Right atrium auricular region (tissue), 2 donors: ENCODE data around the gene SSC4D. TPM values are rescaled to one million over a fixed set of nuclear protein-coding genes. Genes with fewer than 3 reads are reported as not detected.
"Not testable (repeated sequence)": the region's sequence is repeated elsewhere in the genome, so short reads cannot be mapped to it uniquely, and the experiment has no call there.

ENCODE experiments used
- DNase-seq: peaks from one replicate; pipeline ENCODE4 v3.0.0-alpha.2; 2019; ENCODE audit warnings: low spot score
- H3K27ac ChIP-seq, 2 donors: fragments of 200-600 bp; sonication (generic); 1 replicate in 1 of 2; 2 replicates in 1 of 2; pipeline ENCODE4 v1.5.1; 2016 to 2019
- H3K27me3 ChIP-seq, 2 donors: fragments of 200-600 bp; sonication (generic); one replicate each; pipeline versions ENCODE4 v1.5.1 to v1.6.0; 2017 to 2019
- H3K36me3 ChIP-seq: fragments of 200-600 bp; sonication (generic); one replicate; pipeline ENCODE4 v1.5.1; 2016
- H3K4me1 ChIP-seq, 2 donors: fragments of 200-600 bp; sonication (generic); one replicate each; pipeline versions ENCODE4 v1.5.1 to v1.6.0; 2017 to 2019
- H3K4me3 ChIP-seq, 2 donors: fragments of 200-600 bp; sonication (generic); 1 replicate in 1 of 2; 2 replicates in 1 of 2; pipeline ENCODE4 v1.5.1; 2017 to 2019; ENCODE audit warnings: mild to moderate bottlenecking in 1 of 2, moderate library complexity in 1 of 2
- H3K9me3 ChIP-seq, 2 donors: fragments of 200-600 bp; sonication (generic); one replicate each; pipeline ENCODE4 v1.5.1; 2019
- CTCF ChIP-seq, 2 donors: fragments of 200-600 bp; sonication (generic); IDR thresholded peaks; one replicate each; pipeline ENCODE4 v1.5.1; 2019; ENCODE audit warnings: antibody characterized with exemption in 2 of 2
- total RNA-seq, 2 donors: library from RNA; depleted of rRNA; stranded (reverse); fragments of >200 nt; gene quantifications; one replicate each; pipeline ENCODE4 v1.1.0, GENCODE V29; 2016

The SSC4D gene
- total RNA-seq, 2 donors from 2014 or later = 0.35 to 0.37 TPM

DNA sequence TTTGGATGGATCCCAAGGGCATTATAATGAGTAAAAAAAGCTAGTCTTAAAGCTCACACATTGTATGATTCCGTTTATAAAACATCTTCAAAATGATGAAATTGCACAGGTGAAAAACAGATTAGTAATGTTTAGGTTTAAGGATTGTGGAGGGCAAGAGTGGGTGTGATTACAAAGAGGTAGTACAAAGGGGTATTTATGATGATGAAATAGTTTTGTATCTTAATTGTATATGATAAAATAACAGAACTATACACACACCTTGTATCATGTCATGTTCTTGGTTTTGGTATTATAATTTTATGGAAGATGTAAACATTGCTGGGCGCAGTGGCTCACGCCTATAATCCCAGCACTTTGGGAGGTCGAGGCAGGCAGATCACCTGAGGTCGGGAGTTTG lies 2.8 kb upstream of the SSC4D start:
- H3K36me3 ChIP-seq = no peaks in the 10 kb centered on the region
- no peak for DNase-seq
- H3K27me3 ChIP-seq = no peaks in the 10 kb centered on the region
- no peak overlapping the region for H3K27ac ChIP-seq
- H3K4me3 ChIP-seq = no peak overlapping the region
- no peak for TF ChIP-seq CTCF (IDR thresholded peaks at IDR 0.05)
- no peaks in the 10 kb centered on the region for H3K4me1 ChIP-seq
- H3K9me3 ChIP-seq = no peaks in the 10 kb centered on the region

DNA sequence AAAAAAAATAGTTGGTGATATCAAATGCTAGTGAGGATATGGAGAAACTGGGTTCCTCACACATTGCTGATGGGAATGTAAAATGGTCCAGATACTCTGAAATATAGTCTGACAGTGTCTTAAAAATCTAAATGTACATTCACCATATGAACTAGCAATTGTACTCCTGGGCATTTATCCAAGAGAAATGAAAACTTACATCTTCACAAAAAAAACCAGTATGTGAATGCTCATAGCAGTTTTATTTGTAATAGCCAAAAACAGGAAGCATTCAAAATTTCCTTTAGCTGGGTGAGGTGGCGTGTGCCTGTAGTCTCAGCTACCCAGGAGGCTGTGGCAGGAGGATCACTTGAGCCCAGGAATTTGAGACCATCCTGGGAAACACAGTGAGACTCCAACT lies 2.1 kb upstream of the SSC4D start:
- H3K27ac ChIP-seq = no peak overlapping the region
- H3K36me3 ChIP-seq = no peaks in the 10 kb centered on the region
- DNase-seq = no peak
- H3K4me1 ChIP-seq = no peaks in the 10 kb centered on the region
- H3K4me3 ChIP-seq = no peak overlapping the region
- no peaks in the 10 kb centered on the region for H3K9me3 ChIP-seq
- no peak for TF ChIP-seq CTCF (IDR thresholded peaks at IDR 0.05)
- no peaks in the 10 kb centered on the region for H3K27me3 ChIP-seq

DNA sequence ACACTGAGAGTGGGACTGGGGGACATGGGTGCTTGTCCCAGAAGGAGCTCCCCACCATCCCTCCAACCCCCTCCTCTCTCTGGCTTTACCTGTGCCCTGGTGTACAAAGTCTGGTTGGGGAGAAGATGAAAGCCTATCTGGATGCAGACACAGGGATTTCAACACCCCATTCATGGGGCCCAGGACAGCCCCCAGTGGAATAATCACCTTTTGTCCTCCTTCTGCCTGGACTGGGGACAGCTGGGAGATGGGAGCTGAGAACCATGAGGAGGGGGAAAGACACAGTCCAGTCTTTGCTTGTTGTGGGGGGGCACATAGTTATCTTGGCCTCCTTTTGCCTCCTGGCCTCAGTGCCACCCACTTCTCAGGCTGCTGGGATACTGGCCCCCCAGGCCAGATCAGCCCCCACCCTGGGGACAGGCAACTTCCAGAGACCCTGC lies 1.4 kb downstream of the SSC4D start:
- no peak for DNase-seq
- TF ChIP-seq CTCF (IDR thresholded peaks at IDR 0.05) = no peak
- Histone ChIP-seq H3K4me3 (no peak overlapping the region), H3K9me3 (no peaks in the 10 kb centered on the region), H3K4me1 (no peaks in the 10 kb centered on the region), H3K27me3 (no peaks in the 10 kb centered on the region), H3K27ac (no peak overlapping the region), H3K36me3 (no peaks in the 10 kb centered on the region)

DNA sequence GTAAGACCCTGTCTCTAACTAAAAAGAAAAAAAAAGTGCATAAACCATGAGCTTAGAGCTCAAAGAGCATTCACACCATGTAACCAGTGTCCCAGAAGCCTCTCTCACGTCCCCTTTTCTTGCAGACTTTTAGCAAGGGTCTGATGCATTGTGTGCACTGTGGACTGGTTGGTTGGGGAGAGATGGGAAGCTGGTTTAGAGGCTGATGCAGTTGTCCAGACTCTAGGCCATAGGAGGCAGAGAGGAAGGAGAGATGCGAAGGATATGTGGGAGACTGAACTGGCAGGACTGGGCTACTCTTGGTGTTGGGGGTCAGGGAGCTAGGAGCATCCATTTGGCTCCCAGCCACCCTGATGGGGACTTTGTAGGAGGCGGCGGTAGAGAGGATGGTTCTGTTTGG lies 1.8 kb downstream of the SSC4D start:
- no peak for TF ChIP-seq CTCF (IDR thresholded peaks at IDR 0.05)
- DNase-seq = no peak
- no peak overlapping the region for H3K4me3 ChIP-seq
- H3K36me3 ChIP-seq = no peaks in the 10 kb centered on the region
- H3K27ac ChIP-seq = no peak overlapping the region
- no peaks in the 10 kb centered on the region for H3K27me3 ChIP-seq
- no peaks in the 10 kb centered on the region for H3K9me3 ChIP-seq
- H3K4me1 ChIP-seq = no peaks in the 10 kb centered on the region

- DNase-seq = no peak
- no peak for TF ChIP-seq CTCF (IDR thresholded peaks at IDR 0.05)
- H3K27me3 ChIP-seq = no peaks in the 10 kb centered on the region
Observed at GRCh38 chr7:76405738-76406137, 3.8 kb downstream of the SSC4D start.

DNA sequence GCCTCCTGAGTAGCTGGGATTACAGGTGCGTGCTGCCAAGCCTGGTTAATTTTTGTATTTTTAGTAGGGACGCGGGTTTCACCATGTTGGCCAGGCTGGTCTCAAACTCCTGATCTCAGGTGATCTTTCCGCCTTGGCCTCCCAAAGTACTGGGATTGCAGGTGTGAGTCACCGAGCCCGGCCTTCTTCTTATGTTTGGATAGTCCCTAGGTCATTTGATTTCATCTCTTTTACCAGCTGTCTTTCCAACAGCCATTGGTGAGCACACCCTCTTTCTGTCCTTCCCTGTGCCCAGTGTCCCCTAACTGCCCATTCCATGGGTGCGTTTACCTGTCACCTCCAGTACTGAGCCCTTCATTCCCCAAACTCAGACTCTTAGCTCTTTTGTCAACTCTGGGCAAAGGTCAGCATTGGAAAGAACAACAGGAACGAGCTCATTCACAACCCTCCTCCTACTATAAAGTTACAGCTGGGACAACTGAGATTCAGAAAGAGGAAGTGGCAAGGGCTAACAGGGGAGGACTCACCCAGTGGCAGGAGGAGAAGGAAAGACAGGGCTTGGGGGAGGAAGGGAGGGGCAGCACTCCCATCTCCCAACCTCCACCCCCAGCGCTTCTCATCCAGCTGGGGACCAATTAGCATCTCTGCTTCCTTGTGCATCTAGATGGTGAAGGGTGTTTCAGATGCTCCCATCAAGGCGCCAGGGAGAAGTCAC lies 5.6 kb downstream of the SSC4D start:
- Histone ChIP-seq H3K4me3 (no peak overlapping the region), H3K27ac (peak overlapping the region in 1 of 2 donors; percentile 25), H3K27me3 (no peaks in the 10 kb centered on the region), H3K4me1 (no peaks in the 10 kb centered on the region), H3K9me3 (no peaks in the 10 kb centered on the region), H3K36me3 (no peaks in the 10 kb centered on the region)
- TF ChIP-seq CTCF (IDR thresholded peaks at IDR 0.05) = no peak
- no peak for DNase-seq

More at GRCh38 chr7:76405738-76406137, 3.8 kb downstream of the SSC4D start:
- no peaks in the 10 kb centered on the region for H3K9me3 ChIP-seq
- no peak overlapping the region for H3K4me3 ChIP-seq
- no peaks in the 10 kb centered on the region for H3K4me1 ChIP-seq
- H3K36me3 ChIP-seq = no peaks in the 10 kb centered on the region
- no peak overlapping the region for H3K27ac ChIP-seq

GRCh38 chr7:76403097-76403496 lies 6.4 kb downstream of the SSC4D start:
- not testable (repeated sequence) for H3K27me3 ChIP-seq, H3K4me3 ChIP-seq, H3K36me3 ChIP-seq, H3K4me1 ChIP-seq, DNase-seq, H3K9me3 ChIP-seq, H3K27ac ChIP-seq
